CD4-positive, alpha-beta T cell (primary cell): ENCODE measurements around the gene ROPN1. TPM values are rescaled to one million over a fixed set of nuclear protein-coding genes. Genes with fewer than 3 reads are reported as not detected.

Experiments
- ATAC-seq: fragments of 200-7000 bp; cut with Tn5 transposase; one replicate; pipeline ENCODE4 v1.10.0; 2022; ENCODE audit warnings: mild to moderate bottlenecking; ENCODE audit not compliant: poor library complexity
- CTCF ChIA-PET: fragments of 350-600 bp; sonication (Branson Sonifier 250); formaldehyde crosslinking; loops from one replicate; lab custom pipeline; 2021; ENCODE audit warnings: antibody characterized with exemption, inconsistent platforms; lab: Charles Lee
- POLR2A ChIA-PET: fragments of 350-600 bp; sonication (Branson Sonifier 250); formaldehyde crosslinking; loops from one replicate; lab custom pipeline; 2021; ENCODE audit warnings: antibody characterized with exemption, inconsistent platforms; lab: Charles Lee
- DNase-seq, 14 experiments: peaks; one replicate each; pipeline ENCODE4 v3.0.0-alpha.2; 2013 to 2020; ENCODE audit warnings: mixed read lengths in 2 of 14
- H3K27ac ChIP-seq, 2 donors: one replicate each; pipeline versions ENCODE4 v1.5.1 to v1.7.0; 2013; ENCODE audit warnings: low read length in 2 of 2, low read depth in 1 of 2, mild to moderate bottlenecking in 1 of 2
- H3K27me3 ChIP-seq, 2 experiments: 1 replicate in 1 of 2; 2 replicates in 1 of 2; pipeline versions ENCODE4 v1.6.1 to v1.7.0; 2013; ENCODE audit warnings: low read length in 2 of 2, control low read depth in 1 of 2, mild to moderate bottlenecking in 1 of 2, moderate library complexity in 1 of 2; ENCODE audit not compliant: insufficient read depth in 2 of 2, control insufficient read depth in 1 of 2
- H3K36me3 ChIP-seq: one replicate; pipeline ENCODE4 v1.6.1; 2013; ENCODE audit warnings: low read length, control low read depth; ENCODE audit not compliant: insufficient read depth
- H3K4me1 ChIP-seq: one replicate; pipeline ENCODE4 v1.6.1; 2013; ENCODE audit warnings: low read length, control low read depth; ENCODE audit not compliant: insufficient read depth
- H3K4me3 ChIP-seq: one replicate; pipeline ENCODE4 v1.5.1; 2013; ENCODE audit warnings: mild to moderate bottlenecking, low read length, moderate library complexity
- H3K9me3 ChIP-seq, 2 experiments: 1 replicate in 1 of 2; 2 replicates in 1 of 2; pipeline versions ENCODE4 v1.6.1 to v1.7.0; 2013; ENCODE audit warnings: low read length in 2 of 2, mild to moderate bottlenecking in 2 of 2, control low read depth in 1 of 2, moderate library complexity in 1 of 2; ENCODE audit not compliant: control insufficient read depth in 1 of 2, insufficient read depth in 1 of 2
- H3K27ac Mint-ChIP-seq: one replicate; pipeline ENCODE4 v1.8.0; 2020; ENCODE audit warnings: mixed read lengths
- H3K27me3 Mint-ChIP-seq: one replicate; pipeline ENCODE4 v1.8.0; 2021; ENCODE audit warnings: mixed read lengths
- H3K36me3 Mint-ChIP-seq: one replicate; pipeline ENCODE4 v1.8.0; 2021; ENCODE audit warnings: low read depth, mixed read lengths
- H3K4me1 Mint-ChIP-seq: one replicate; pipeline ENCODE4 v1.8.0; 2021; ENCODE audit warnings: low read depth, mixed read lengths
- H3K4me3 Mint-ChIP-seq: one replicate; pipeline ENCODE4 v1.8.0; 2020; ENCODE audit warnings: mild to moderate bottlenecking, mixed read lengths
- H3K9me3 Mint-ChIP-seq: one replicate; pipeline ENCODE4 v1.8.0; 2020; ENCODE audit warnings: mixed read lengths
- CTCF ChIP-seq: fragments of 200-600 bp; IDR thresholded peaks from one replicate; pipeline ENCODE4 v1.8.0; 2022; ENCODE audit warnings: antibody characterized with exemption, mild to moderate bottlenecking
- intact Hi-C, 2 experiments: fragments of 100-400 bp; cut with DNase I in 1 of 2; cut with micrococcal nuclease in 1 of 2; formaldehyde crosslinking; loops; one replicate each; pipeline versions ENCODE4 v1.15.1 to v1.9.0; 2023 to 2025; cut with DNase I, micrococcal nuclease
- total RNA-seq, 174 experiments: library from RNA in 2 of 174; stranded (reverse) in 2 of 174; gene quantifications; one replicate each; pipeline ENCODE4 v1.2.3 and lab custom pipeline; 2021 to 2026

The ROPN1 gene
- total RNA-seq, 2 experiments from 2014 or later, result not detected

DNA sequence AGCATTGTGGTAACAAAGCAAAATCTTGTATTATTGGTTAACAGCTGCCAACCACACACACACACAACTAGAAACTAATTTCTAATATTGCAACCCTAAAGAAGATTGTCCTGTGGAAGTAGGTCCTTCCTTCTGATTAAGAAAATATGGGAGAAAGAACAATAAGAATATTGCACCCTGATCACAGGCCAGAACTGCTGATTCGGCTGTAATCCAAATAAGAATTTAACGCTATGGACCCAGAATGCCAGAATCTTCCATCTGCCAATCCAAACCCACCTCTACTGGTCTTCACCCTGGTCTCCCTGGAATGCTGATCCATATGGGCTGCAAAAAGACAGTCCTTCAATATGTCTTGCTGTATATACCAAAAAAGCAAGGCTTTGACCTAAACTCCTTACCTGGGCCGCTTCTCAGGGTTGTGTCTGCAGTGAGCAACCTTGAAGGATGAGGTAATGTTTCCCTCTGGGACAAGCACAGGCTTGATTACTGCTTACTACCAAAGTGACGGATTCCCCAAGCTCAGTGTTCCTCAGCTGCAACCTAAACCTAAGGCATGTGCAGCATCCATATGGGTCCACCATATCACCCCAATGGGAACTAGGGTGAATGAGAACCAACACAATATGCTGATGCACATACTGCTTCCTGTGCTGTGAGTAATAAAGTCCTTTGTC lies 38.9 kb downstream of the ROPN1 start:
- H3K27ac ChIP-seq, result no peak overlapping the region
- no peak overlapping the region for H3K4me3 ChIP-seq
- ATAC-seq, result no peak
- intact Hi-C loops, result no loop called here
- H3K36me3 ChIP-seq, result peaks cover 22% of the 10 kb centered on the region
- no peaks in the 10 kb centered on the region for H3K9me3 ChIP-seq
- DNase-seq, result no peak
- H3K4me1 ChIP-seq, result no peaks in the 10 kb centered on the region
- Mint-ChIP-seq H3K36me3 (peaks cover 49% of the 10 kb centered on the region), H3K4me1 (peaks cover 2% of the 10 kb centered on the region), H3K9me3 (no peaks in the 10 kb centered on the region), H3K4me3 (no peak overlapping the region), H3K27ac (no peak overlapping the region), H3K27me3 (no peaks in the 10 kb centered on the region)
- POLR2A ChIA-PET, result no interaction called here
- CTCF ChIA-PET, result no interaction called here
- TF ChIP-seq CTCF, result no peak
- H3K27me3 ChIP-seq, result no peaks in the 10 kb centered on the region

DNA sequence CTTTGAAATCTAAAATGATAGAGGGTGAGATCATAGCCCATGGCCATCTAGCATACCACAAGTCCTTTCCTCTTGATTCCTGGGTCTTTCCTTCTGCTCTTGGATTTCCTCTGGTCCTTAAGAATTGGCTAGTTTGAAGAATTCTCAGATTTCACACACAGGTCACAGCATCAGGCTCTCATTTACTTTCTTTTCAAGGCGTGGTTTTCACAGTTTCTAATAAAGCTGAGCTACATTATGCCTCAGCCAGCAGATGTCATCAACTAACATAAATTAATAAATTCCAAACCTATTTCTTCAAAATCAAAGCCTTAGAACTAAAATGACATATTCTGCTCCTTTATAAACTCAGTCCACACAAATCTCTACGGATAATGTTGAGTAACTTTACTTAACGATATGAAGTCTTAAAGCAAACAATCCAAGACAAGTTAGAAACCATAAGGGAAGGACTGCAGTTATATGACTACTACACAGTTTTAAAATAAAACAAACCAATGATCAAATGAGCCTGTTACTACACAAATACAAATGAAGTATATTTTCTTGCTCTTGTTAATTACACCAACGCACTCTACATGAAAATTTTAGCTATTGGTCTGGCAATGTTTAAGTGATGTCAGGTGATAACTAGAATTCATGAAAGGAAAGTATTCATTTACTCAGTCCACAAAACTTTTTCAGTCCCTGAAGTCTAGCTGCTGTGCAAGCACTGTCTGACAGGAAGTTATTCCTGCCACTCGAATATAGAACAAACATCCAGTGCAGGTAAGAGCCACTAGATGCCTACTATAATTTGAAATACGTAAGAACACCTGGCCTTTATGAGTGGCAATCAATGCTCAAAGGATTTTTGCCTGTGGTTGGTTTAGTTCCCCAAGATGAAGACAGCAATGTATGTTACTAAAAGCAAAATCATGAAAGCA lies 40.1 kb downstream of the ROPN1 start:
- CTCF ChIA-PET, result interaction anchor here (0.5 to 1.0 kb wide), 2 partner anchors 8 to 763 kb away, joined by 3 read pairs; no protein-coding TSS in a partner anchor

DNA sequence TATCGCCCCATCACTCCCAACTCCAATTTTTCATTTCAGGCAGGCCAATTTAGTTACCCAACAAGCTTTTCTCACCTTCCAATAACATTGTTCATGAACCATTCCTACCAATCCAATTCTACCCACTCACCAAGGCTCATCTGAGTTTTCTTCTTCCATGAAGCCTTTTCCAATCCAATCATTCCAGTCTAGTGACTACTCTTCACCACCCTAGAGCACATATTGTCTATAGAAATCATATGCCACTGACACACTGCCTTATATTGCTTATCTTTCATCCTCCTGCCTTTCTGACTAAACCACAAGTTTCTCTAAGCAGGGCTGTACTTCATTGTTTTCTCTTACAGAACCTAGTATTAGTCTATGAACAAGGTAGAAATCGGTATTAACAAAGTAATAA lies 42.3 kb downstream of the ROPN1 start:
- POLR2A ChIA-PET, result no interaction called here
- intact Hi-C loops, result no loop called here
- Mint-ChIP-seq H3K4me3 (no peak overlapping the region), H3K9me3 (no peaks in the 10 kb centered on the region), H3K4me1 (no peaks in the 10 kb centered on the region), H3K27ac (no peak overlapping the region), H3K36me3 (peaks cover 55% of the 10 kb centered on the region), H3K27me3 (no peaks in the 10 kb centered on the region)
- no peak overlapping the region for H3K27ac ChIP-seq
- H3K27me3 ChIP-seq, result no peaks in the 10 kb centered on the region
- H3K4me1 ChIP-seq, result no peaks in the 10 kb centered on the region
- no peak for ATAC-seq
- CTCF ChIA-PET, result interaction anchor here (1.0 kb wide), 1 partner anchor 30 kb away, joined by 3 read pairs; no protein-coding TSS in a partner anchor
- peaks cover 33% of the 10 kb centered on the region for H3K36me3 ChIP-seq
- H3K4me3 ChIP-seq, result no peak overlapping the region
- no peak for DNase-seq
- no peak for TF ChIP-seq CTCF
- H3K9me3 ChIP-seq, result no peaks in the 10 kb centered on the region

More for the DNA sequence above, 40.1 kb downstream of the ROPN1 start:
- Mint-ChIP-seq H3K4me3 (no peak overlapping the region), H3K27me3 (no peaks in the 10 kb centered on the region), H3K9me3 (no peaks in the 10 kb centered on the region), H3K27ac (no peak overlapping the region), H3K4me1 (no peaks in the 10 kb centered on the region), H3K36me3 (peaks cover 51% of the 10 kb centered on the region)
- TF ChIP-seq CTCF, result no peak
- DNase-seq (no peak), ATAC-seq (no peak)
- no peak overlapping the region for H3K4me3 ChIP-seq
- H3K9me3 ChIP-seq, result no peaks in the 10 kb centered on the region
- H3K27ac ChIP-seq, result no peak overlapping the region
- H3K27me3 ChIP-seq, result no peaks in the 10 kb centered on the region
- H3K36me3 ChIP-seq, result peaks cover 27% of the 10 kb centered on the region
- POLR2A ChIA-PET, result no interaction called here
- intact Hi-C loops, result no loop called here
- no peaks in the 10 kb centered on the region for H3K4me1 ChIP-seq
